ENCODE results near the gene STK32B.

DNA sequence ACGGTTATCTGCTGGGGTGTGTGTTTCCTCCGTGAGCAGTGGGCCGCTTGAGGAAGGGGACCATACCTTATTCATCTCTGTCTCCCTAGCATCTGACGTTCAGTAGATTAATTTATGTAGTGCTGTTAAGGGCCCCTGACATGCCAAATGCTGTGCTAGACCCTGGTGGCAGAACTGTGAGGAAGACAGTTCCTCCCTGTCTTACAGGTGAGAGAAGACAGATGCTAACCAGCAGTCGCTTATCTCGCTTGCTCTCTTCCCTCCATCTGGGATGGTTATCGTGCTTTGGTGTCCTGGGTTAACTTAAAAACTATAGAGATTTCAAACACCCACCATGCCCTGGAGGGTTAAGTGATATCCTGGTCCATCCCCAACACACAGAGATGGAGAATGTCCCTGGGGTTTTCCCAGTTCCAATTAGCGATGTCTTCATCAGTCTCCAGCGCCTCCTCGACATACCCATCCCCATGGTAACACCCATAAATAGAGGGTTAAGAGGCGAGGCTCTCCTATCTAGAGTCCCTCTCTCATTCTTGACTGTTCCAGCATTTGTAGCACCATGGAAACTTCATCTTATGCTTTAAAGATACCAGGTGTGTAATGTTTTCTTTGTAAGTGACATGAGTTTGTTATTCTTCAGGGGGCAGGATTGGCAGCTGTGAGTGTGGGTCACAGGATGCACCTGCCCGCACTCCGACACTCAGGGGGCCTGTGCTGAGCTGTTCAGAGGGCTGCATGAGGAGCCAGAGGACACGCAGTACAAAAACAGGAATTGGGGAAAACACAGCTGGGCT, 135.2 kb downstream of the STK32B start:
- TF ChIP-seq CTCF (conservative IDR thresholded peaks at IDR 0.05): no peak
- no peak for TF ChIP-seq ZFX (IDR thresholded peaks at IDR 0.05)

Data from C4-2B (cell line).